Liver (tissue), 9 donors: ENCODE data around the gene NDUFAF8. TPM values are rescaled to one million over a fixed set of nuclear protein-coding genes. Genes with fewer than 3 reads are reported as not detected.

Experiments
- DNase-seq: peaks from one replicate; pipeline ENCODE4 v3.0.0-alpha.2; 2017; ENCODE audit warnings: low spot score
- H3K27ac ChIP-seq, 2 donors: one replicate each; pipeline ENCODE4 v1.7.0; 2013; ENCODE audit warnings: inconsistent platforms in 2 of 2, low read length in 2 of 2, control low read depth in 1 of 2, low read depth in 1 of 2, mild to moderate bottlenecking in 1 of 2
- H3K27me3 ChIP-seq, 4 donors: one replicate each; pipeline versions ENCODE4 v1.6.1 to v1.7.0; 2013; ENCODE audit warnings: low read length in 3 of 4, inconsistent platforms in 1 of 4, mild to moderate bottlenecking in 1 of 4, moderate library complexity in 1 of 4; ENCODE audit not compliant: control insufficient read depth in 4 of 4, insufficient read depth in 4 of 4
- H3K36me3 ChIP-seq, 4 donors: one replicate each; pipeline versions ENCODE4 v1.6.1 to v1.7.0; 2013; ENCODE audit warnings: low read length in 3 of 4, mild to moderate bottlenecking in 3 of 4, low read depth in 1 of 4, moderate library complexity in 1 of 4; ENCODE audit not compliant: control insufficient read depth in 4 of 4, insufficient read depth in 3 of 4
- H3K4me1 ChIP-seq, 4 donors: one replicate each; pipeline versions ENCODE4 v1.6.1 to v1.7.0; 2013; ENCODE audit warnings: low read length in 3 of 4, mild to moderate bottlenecking in 3 of 4, moderate library complexity in 1 of 4; ENCODE audit not compliant: control insufficient read depth in 4 of 4, insufficient read depth in 4 of 4
- H3K4me3 ChIP-seq, 3 donors: one replicate each; pipeline versions ENCODE4 v1.6.1 to v1.7.0; 2013; ENCODE audit warnings: low read length in 3 of 3, control low read depth in 1 of 3, low read depth in 1 of 3, mild to moderate bottlenecking in 1 of 3
- H3K9ac ChIP-seq, 2 donors: one replicate each; pipeline ENCODE4 v1.7.0; 2013; ENCODE audit warnings: low read length in 2 of 2, mild to moderate bottlenecking in 2 of 2, moderate library complexity in 2 of 2, control low read depth in 1 of 2, low read depth in 1 of 2
- H3K9me3 ChIP-seq, 4 donors: one replicate each; pipeline versions ENCODE4 v1.6.1 to v1.7.0; 2013; ENCODE audit warnings: low read length in 3 of 4; ENCODE audit not compliant: control insufficient read depth in 4 of 4
- ATF3 ChIP-seq: IDR thresholded peaks from 2 replicates; pipeline ENCODE4 v1.6.1; 2016; ENCODE audit warnings: antibody characterized with exemption
- CTCF ChIP-seq: fragments of 150-350 bp; IDR thresholded peaks from 2 replicates; pipeline ENCODE4 v1.5.1; 2017; ENCODE audit warnings: improper control_type of control experiment, low read depth, low read length; ENCODE audit not compliant: missing input control
- EGR1 ChIP-seq, 2 donors: IDR thresholded peaks; 2 replicates each; pipeline ENCODE4 v1.6.1; 2016 to 2018; ENCODE audit warnings: antibody characterized with exemption in 2 of 2, low read depth in 2 of 2
- FOXA1 ChIP-seq: IDR thresholded peaks from 2 replicates; pipeline ENCODE4 v1.6.1; 2016; ENCODE audit warnings: antibody characterized with exemption
- FOXA2 ChIP-seq: IDR thresholded peaks from 2 replicates; pipeline ENCODE4 v1.6.1; 2016; ENCODE audit warnings: antibody characterized with exemption
- GABPA ChIP-seq, 2 donors: IDR thresholded peaks in 1 of 2; conservative IDR thresholded peaks in 1 of 2; 2 replicates each; pipeline ENCODE4 v1.6.1; 2016; ENCODE audit warnings: antibody characterized with exemption in 2 of 2, mild to moderate bottlenecking in 1 of 2, moderate library complexity in 1 of 2
- HNF4A ChIP-seq, 2 donors: conservative IDR thresholded peaks; 2 replicates each; pipeline ENCODE4 v1.6.1; 2016; ENCODE audit warnings: antibody characterized with exemption in 2 of 2, mild to moderate bottlenecking in 2 of 2
- HNF4G ChIP-seq: IDR thresholded peaks from 2 replicates; pipeline ENCODE4 v1.6.1; 2016; ENCODE audit warnings: antibody characterized with exemption
- JUND ChIP-seq, 2 donors: IDR thresholded peaks; 2 replicates each; pipeline ENCODE4 v1.6.1; 2016; ENCODE audit warnings: antibody characterized with exemption in 2 of 2
- NR2F2 ChIP-seq: IDR thresholded peaks from 2 replicates; pipeline ENCODE4 v1.6.1; 2016; ENCODE audit warnings: antibody characterized with exemption
- RXRA ChIP-seq, 2 donors: IDR thresholded peaks; 2 replicates each; pipeline ENCODE4 v1.6.1; 2017 to 2018; ENCODE audit warnings: antibody characterized with exemption in 2 of 2, mild to moderate bottlenecking in 1 of 2
- SP1 ChIP-seq: IDR thresholded peaks from 2 replicates; pipeline ENCODE4 v1.6.1; 2018; ENCODE audit warnings: antibody characterized with exemption, mild to moderate bottlenecking
- TAF1 ChIP-seq: conservative IDR thresholded peaks from 2 replicates; pipeline ENCODE4 v1.6.1; 2016; ENCODE audit warnings: antibody characterized with exemption, mild to moderate bottlenecking
- YY1 ChIP-seq: IDR thresholded peaks from 2 replicates; pipeline ENCODE4 v1.6.1; 2016; ENCODE audit warnings: antibody characterized with exemption, mild to moderate bottlenecking
- WGBS: extraction: QIAGEN DNeasy Blood & Tissue Kit; methylation state at CpG from one replicate; pipeline ENCODE4 v1.1.7; 2013; 5-methylcytosine and 5-hydroxymethylcytosine counted together
- polyA plus RNA-seq, 2 donors: library from polyadenylated mRNA; stranded (reverse) in 1 of 2; unstranded in 1 of 2; fragments of 200-250 nt in 1 of 2; fragments of >200 nt in 1 of 2; fragmentation: Nextera tagmentation in 1 of 2; extraction: Ambion mirVana in 1 of 2; gene quantifications; one replicate each; pipeline versions ENCODE4 v1.2.1 to v1.2.3, GENCODE V29; 2013 to 2015
- total RNA-seq, 2 donors: library from RNA; depleted of rRNA; stranded (reverse); fragments of >200 nt; gene quantifications; one replicate each; pipeline ENCODE4 v1.2.3, GENCODE V29; 2014
- TF ChIP-seq, protein P1 (sequence below): IDR thresholded peaks from 2 replicates; pipeline ENCODE4 v1.6.1; 2016; ENCODE audit warnings: antibody characterized with exemption
- TF ChIP-seq, protein P2 (sequence below): IDR thresholded peaks from 2 replicates; pipeline ENCODE4 v1.6.1; 2016; ENCODE audit warnings: antibody characterized with exemption
- TF ChIP-seq, protein P3 (sequence below): IDR thresholded peaks from 2 replicates; pipeline ENCODE4 v1.6.1; 2016; ENCODE audit warnings: antibody characterized with exemption, mild to moderate bottlenecking
- donor health status: healthy.
- donor health status: healthy.
- donor health status: healthy.
- donor health status: healthy.
- donor health status: healthy.

NDUFAF8 gene
- total and polyA plus RNA-seq, 4 donors, result 8.3 to 67.4 (median 15.5) TPM

- no peak for TF ChIP-seq SP1
- TF ChIP-seq HNF4G, result no peak
- TF ChIP-seq RXRA (IDR thresholded peaks at IDR 0.05), result no peak
- TF ChIP-seq TAF1, result no peak
- no peak for TF ChIP-seq GABPA (IDR thresholded peaks at IDR 0.05 in 1 of 2, conservative IDR thresholded peaks at IDR 0.05 in 1 of 2)
Measured at GRCh38 chr17:81221371-81221841, 17.7 kb upstream of the NDUFAF8 start (continued).

GRCh38 chr17:81221842-81222619, 17.1 kb upstream of the NDUFAF8 start:
- 35% methylated on average over 24 of the region's 24 CpGs for WGBS
- Histone ChIP-seq H3K27ac (no peak overlapping the region), H3K4me1 (peaks cover 10 to 23% (median 13%) of the 10 kb centered on the region in 4 donors), H3K4me3 (peak overlapping the region in 2 of 3 donors; percentile 46 to 83), H3K36me3 (no peaks in the 10 kb centered on the region), H3K9ac (no peak overlapping the region), H3K27me3 (no peaks in the 10 kb centered on the region), H3K9me3 (no peaks in the 10 kb centered on the region)
- TF ChIP-seq, protein P1, sequence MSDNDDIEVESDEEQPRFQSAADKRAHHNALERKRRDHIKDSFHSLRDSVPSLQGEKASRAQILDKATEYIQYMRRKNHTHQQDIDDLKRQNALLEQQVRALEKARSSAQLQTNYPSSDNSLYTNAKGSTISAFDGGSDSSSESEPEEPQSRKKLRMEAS, result no peak
- TF ChIP-seq RXRA (IDR thresholded peaks at IDR 0.05) (no peak), CTCF (no peak), GABPA (IDR thresholded peaks at IDR 0.05 in 1 of 2, conservative IDR thresholded peaks at IDR 0.05 in 1 of 2) (no peak), FOXA2 (no peak), TAF1 (no peak), ATF3 (no peak), FOXA1 (no peak), YY1 (no peak), NR2F2 (no peak)
- TF ChIP-seq, protein P2, sequence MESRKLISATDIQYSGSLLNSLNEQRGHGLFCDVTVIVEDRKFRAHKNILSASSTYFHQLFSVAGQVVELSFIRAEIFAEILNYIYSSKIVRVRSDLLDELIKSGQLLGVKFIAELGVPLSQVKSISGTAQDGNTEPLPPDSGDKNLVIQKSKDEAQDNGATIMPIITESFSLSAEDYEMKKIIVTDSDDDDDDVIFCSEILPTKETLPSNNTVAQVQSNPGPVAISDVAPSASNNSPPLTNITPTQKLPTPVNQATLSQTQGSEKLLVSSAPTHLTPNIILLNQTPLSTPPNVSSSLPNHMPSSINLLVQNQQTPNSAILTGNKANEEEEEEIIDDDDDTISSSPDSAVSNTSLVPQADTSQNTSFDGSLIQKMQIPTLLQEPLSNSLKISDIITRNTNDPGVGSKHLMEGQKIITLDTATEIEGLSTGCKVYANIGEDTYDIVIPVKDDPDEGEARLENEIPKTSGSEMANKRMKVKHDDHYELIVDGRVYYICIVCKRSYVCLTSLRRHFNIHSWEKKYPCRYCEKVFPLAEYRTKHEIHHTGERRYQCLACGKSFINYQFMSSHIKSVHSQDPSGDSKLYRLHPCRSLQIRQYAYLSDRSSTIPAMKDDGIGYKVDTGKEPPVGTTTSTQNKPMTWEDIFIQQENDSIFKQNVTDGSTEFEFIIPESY, result no peak
- no peak for DNase-seq

DNA sequence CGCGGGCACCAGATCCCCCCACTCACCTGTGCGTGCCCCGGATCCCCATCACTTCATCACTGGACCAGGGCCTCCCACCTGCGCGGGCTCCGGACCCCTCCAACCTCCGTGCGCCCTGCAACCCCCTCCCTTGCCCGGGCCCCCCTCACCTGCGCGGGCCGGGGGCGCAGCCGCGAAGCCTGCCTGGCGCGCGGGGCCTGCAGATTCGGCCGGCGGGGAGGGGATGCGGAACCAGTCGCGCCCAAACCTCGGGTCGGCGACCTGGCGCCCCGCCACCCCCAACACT, 16.6 kb upstream of the NDUFAF8 start:
- Histone ChIP-seq H3K4me1 (peaks cover 10 to 23% (median 13%) of the 10 kb centered on the region in 4 donors), H3K9ac (no peak overlapping the region), H3K36me3 (no peaks in the 10 kb centered on the region), H3K27me3 (no peaks in the 10 kb centered on the region), H3K9me3 (no peaks in the 10 kb centered on the region), H3K4me3 (peak overlapping the region; percentile 26 to 83 (median 46)), H3K27ac (no peak overlapping the region)
- TF ChIP-seq HNF4A (conservative IDR thresholded peaks at IDR 0.05) (no peak), TAF1 (no peak), CTCF (no peak), JUND (IDR thresholded peaks at IDR 0.05) (no peak), HNF4G (no peak), RXRA (IDR thresholded peaks at IDR 0.05) (no peak), FOXA2 (no peak), GABPA (IDR thresholded peaks at IDR 0.05 in 1 of 2, conservative IDR thresholded peaks at IDR 0.05 in 1 of 2) (no peak), NR2F2 (no peak), EGR1 (IDR thresholded peaks at IDR 0.05; ENCODE audit: low read depth in 2 of 2) (no peak), SP1 (no peak), FOXA1 (no peak)
- TF ChIP-seq, protein P1, result no peak
- TF ChIP-seq, protein P3, sequence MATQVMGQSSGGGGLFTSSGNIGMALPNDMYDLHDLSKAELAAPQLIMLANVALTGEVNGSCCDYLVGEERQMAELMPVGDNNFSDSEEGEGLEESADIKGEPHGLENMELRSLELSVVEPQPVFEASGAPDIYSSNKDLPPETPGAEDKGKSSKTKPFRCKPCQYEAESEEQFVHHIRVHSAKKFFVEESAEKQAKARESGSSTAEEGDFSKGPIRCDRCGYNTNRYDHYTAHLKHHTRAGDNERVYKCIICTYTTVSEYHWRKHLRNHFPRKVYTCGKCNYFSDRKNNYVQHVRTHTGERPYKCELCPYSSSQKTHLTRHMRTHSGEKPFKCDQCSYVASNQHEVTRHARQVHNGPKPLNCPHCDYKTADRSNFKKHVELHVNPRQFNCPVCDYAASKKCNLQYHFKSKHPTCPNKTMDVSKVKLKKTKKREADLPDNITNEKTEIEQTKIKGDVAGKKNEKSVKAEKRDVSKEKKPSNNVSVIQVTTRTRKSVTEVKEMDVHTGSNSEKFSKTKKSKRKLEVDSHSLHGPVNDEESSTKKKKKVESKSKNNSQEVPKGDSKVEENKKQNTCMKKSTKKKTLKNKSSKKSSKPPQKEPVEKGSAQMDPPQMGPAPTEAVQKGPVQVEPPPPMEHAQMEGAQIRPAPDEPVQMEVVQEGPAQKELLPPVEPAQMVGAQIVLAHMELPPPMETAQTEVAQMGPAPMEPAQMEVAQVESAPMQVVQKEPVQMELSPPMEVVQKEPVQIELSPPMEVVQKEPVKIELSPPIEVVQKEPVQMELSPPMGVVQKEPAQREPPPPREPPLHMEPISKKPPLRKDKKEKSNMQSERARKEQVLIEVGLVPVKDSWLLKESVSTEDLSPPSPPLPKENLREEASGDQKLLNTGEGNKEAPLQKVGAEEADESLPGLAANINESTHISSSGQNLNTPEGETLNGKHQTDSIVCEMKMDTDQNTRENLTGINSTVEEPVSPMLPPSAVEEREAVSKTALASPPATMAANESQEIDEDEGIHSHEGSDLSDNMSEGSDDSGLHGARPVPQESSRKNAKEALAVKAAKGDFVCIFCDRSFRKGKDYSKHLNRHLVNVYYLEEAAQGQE, result no peak
- no peak for DNase-seq
- 2% methylated on average over 30 of the region's 30 CpGs for WGBS
